ENCODE data around the gene LIPC.

Gene LIPC

GRCh38 chr15:58513008-58513407 lies 81.2 kb downstream of the LIPC start:
- no peak overlapping the region for H3K4me3 ChIP-seq
- no peak overlapping the region for H3K27ac ChIP-seq
- TF ChIP-seq CTCF (IDR thresholded peaks at IDR 0.05) = no peak
- no peak for DNase-seq (ENCODE audit: low spot score)

DNA sequence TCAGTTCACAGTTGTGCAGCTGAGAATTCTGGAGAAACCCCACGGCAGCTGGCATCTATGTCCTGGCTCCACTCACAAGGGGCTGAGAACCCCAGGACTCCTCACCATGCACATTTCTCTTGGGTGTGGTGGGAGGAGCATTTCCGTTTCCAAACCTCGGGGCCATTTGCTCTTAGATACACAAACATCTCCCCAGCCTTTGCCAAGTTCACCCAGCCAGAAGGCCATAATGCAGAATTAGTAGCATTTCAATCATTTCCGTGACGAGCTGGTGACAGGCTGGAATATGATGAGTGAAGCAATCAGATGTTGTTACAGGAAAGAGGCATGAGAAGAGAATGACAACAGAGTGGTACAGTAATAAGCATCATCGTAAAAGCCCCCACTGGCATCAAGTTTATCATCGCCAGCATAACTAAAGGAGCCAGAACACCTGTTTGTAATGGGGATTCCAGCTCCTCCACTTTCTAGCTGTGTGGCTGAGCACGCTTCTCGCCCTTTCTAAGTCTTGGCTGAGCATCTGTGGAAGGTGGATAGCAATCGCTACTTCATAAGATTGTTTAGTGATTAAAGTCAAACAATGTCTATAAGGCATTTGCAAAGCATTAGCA lies 82.0 kb downstream of the LIPC start:
- Histone ChIP-seq H3K27ac (no peak overlapping the region), H3K4me3 (no peak overlapping the region)
- TF ChIP-seq CTCF (IDR thresholded peaks at IDR 0.05) = no peak
- no peak for DNase-seq (ENCODE audit: low spot score)

GRCh38 chr15:58515807-58516206 lies 84.0 kb downstream of the LIPC start:
- TF ChIP-seq CTCF (IDR thresholded peaks at IDR 0.05) = no peak
- DNase-seq (ENCODE audit: low spot score) = no peak
- H3K4me3 ChIP-seq = no peak overlapping the region
- no peak overlapping the region for H3K27ac ChIP-seq

- DNase-seq (ENCODE audit: low spot score) = no peak
- no peak for TF ChIP-seq CTCF (IDR thresholded peaks at IDR 0.05)
- H3K27ac ChIP-seq = no peak overlapping the region
- no peak overlapping the region for H3K4me3 ChIP-seq
Observed at GRCh38 chr15:58517252-58517681, 85.5 kb downstream of the LIPC start.

GRCh38 chr15:58517682-58518525 lies 86.1 kb downstream of the LIPC start:
- no peak overlapping the region for H3K27ac ChIP-seq
- TF ChIP-seq CTCF (IDR thresholded peaks at IDR 0.05) = no peak
- no peak for DNase-seq (ENCODE audit: low spot score)

GRCh38 chr15:58518626-58519025 lies 86.8 kb downstream of the LIPC start:
- no peak overlapping the region for H3K27ac ChIP-seq
- no peak for TF ChIP-seq CTCF (IDR thresholded peaks at IDR 0.05)
- DNase-seq (ENCODE audit: low spot score) = no peak
- no peak overlapping the region for H3K4me3 ChIP-seq

More at GRCh38 chr15:58517682-58518525, 86.1 kb downstream of the LIPC start:
- H3K4me3 ChIP-seq = no peak overlapping the region

DNA sequence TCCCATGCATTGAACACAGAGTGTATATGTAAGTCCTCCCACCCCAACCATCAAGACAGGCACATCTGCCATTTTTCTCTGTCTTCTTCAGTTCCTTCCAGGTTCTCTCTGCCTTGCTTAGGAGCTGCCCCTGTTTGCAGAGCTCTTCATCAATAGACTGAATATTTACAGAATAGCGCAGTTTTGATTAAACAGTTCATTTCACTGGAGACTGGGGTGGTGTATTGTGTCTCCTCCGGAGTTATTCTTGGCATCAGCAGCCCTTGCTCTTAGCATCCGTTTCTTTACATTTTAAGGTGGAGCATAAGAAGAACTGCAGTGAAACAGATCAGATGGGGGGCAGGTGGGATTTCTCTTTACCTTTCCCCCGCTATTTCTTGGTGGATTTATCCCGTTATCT lies 87.7 kb downstream of the LIPC start:
- no peak overlapping the region for H3K4me3 ChIP-seq
- TF ChIP-seq CTCF (IDR thresholded peaks at IDR 0.05) = no peak
- H3K27ac ChIP-seq = no peak overlapping the region
- no peak for DNase-seq (ENCODE audit: low spot score)
